Suppressor macrophage treated with lipopolysaccharide for 4 hours (primary cell): ENCODE data around the gene NHLH2.

Experiments
- DNase-seq: peaks from one replicate; pipeline ENCODE4 v3.0.0-alpha.2; 2020

Gene NHLH2

GRCh38 chr1:115796897-115797296 lies 44.0 kb downstream of the NHLH2 start:
- no peak for DNase-seq

- DNase-seq = no peak
These were observed 44.9 kb downstream of the NHLH2 start for GRCh38 chr1:115796036-115796435.

GRCh38 chr1:115794976-115795639 lies 45.8 kb downstream of the NHLH2 start:
- DNase-seq = no peak

- no peak for DNase-seq
These were observed 47.8 kb downstream of the NHLH2 start for GRCh38 chr1:115793162-115793561.

- DNase-seq = no peak
These were observed 49.1 kb downstream of the NHLH2 start for GRCh38 chr1:115791816-115792215.

- no peak for DNase-seq
These were observed 50.1 kb downstream of the NHLH2 start for GRCh38 chr1:115790846-115791245.

GRCh38 chr1:115790356-115790755 lies 50.6 kb downstream of the NHLH2 start:
- DNase-seq = no peak
